Measurements from ENCODE around the gene WASHC3.
A peak's percentile ranks its signal among the peaks of the same experiment; 100 is the strongest.

The WASHC3 gene

DNA sequence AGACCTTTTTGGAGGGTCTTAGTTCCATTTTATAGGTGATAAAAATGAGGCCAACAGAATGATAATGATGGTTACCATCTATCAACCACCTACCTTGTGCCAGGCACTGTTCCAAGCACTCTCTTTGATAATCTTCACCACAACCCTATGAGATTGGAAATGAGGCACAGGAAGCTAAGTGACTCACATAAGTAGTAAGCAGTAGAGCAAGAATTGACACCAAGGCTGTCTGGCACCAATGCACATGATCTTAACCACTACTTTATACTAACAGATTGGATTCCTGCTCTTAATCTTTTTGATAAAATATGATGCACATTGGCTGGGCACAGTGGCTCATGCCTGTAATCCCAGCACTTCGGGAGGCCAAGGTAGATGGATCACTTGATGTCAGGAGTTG is 93.0 kb downstream of the WASHC3 start:
- Mint-ChIP-seq H3K9me3 (no peaks in the 10 kb centered on the region), H3K36me3 (peaks cover 3% of the 10 kb centered on the region), H3K4me1 (peaks cover 8% of the 10 kb centered on the region), H3K27ac (no peak overlapping the region), H3K27me3 (no peaks in the 10 kb centered on the region), H3K4me3 (no peak overlapping the region)
- no peak for ATAC-seq (ENCODE audit: low read depth)
- DNase-seq (ENCODE audit: low spot score in 2 of 2), result no peak

- Mint-ChIP-seq H3K4me3 (no peak overlapping the region), H3K27ac (no peak overlapping the region), H3K27me3 (no peaks in the 10 kb centered on the region), H3K9me3 (no peaks in the 10 kb centered on the region), H3K36me3 (peaks cover 3% of the 10 kb centered on the region), H3K4me1 (peaks cover 8% of the 10 kb centered on the region)
- DNase-seq (ENCODE audit: low spot score in 2 of 2) (no peak), ATAC-seq (ENCODE audit: low read depth) (peak; percentile 69)
Observed at GRCh38 chr12:101967506-101967905, 94.3 kb downstream of the WASHC3 start.

DNA sequence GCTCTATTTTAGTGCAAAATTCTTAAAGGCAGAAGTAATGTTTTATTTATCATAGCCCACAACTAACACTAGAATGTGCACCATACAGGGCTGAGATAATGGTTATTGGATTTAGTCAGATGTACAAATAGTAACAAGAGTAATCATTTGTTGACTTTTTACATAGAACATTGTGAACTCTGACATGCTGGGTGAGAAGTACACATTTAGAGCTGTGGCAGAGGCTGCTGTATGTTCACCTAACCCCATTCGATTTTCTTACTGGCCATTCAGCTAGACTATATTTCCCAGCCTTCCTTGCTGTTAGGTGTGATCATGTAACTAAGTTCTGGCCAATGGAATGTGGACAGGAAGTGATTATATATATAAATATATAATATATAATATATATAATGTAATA is 95.3 kb downstream of the WASHC3 start:
- DNase-seq (ENCODE audit: low spot score in 2 of 2) (no peak), ATAC-seq (ENCODE audit: low read depth) (no peak)
- Mint-ChIP-seq H3K27me3 (no peaks in the 10 kb centered on the region), H3K4me3 (no peak overlapping the region), H3K27ac (no peak overlapping the region), H3K4me1 (peaks cover 8% of the 10 kb centered on the region), H3K36me3 (peaks cover 5% of the 10 kb centered on the region), H3K9me3 (no peaks in the 10 kb centered on the region)

- H3K9me3 Mint-ChIP-seq, result no peaks in the 10 kb centered on the region
- H3K27me3 Mint-ChIP-seq, result no peaks in the 10 kb centered on the region
- no peak for DNase-seq (ENCODE audit: low spot score in 2 of 2)
- no peak overlapping the region for H3K4me3 Mint-ChIP-seq
- no peak overlapping the region for H3K27ac Mint-ChIP-seq
- H3K36me3 Mint-ChIP-seq, result peaks cover 15% of the 10 kb centered on the region
- ATAC-seq (ENCODE audit: low read depth), result no peak
- peaks cover 8% of the 10 kb centered on the region for H3K4me1 Mint-ChIP-seq
Observed at GRCh38 chr12:101963697-101964096, 98.1 kb downstream of the WASHC3 start.

Measured in memory B cell (primary cell).